Stimulated activated CD8-positive, alpha-beta memory T cell treated with anti-CD3 and anti-CD28 coated beads, Interleukin-15, amount 100 ng/mL, for 1 hour (primary cell): Measurements from ENCODE around the gene ECEL1.

Source experiments
- DNase-seq: peaks from one replicate; pipeline ENCODE4 v3.0.0-alpha.2; 2020; ENCODE audit warnings: low read depth

The ECEL1 gene

GRCh38 chr2:232497348-232497747 is 9.7 kb upstream of the ECEL1 start:
- no peak for DNase-seq

GRCh38 chr2:232496501-232497270 is 9.1 kb upstream of the ECEL1 start:
- DNase-seq: no peak

- DNase-seq: no peak
These were observed 7.7 kb upstream of the ECEL1 start for GRCh38 chr2:232495292-232495691.

- no peak for DNase-seq
These were observed 6.9 kb upstream of the ECEL1 start for GRCh38 chr2:232494542-232494941.

- no peak for DNase-seq
These were observed 6.3 kb upstream of the ECEL1 start for GRCh38 chr2:232493701-232494474.

- no peak for DNase-seq
These were observed 5.5 kb upstream of the ECEL1 start for GRCh38 chr2:232492963-232493700.

- DNase-seq: no peak
These were observed 4.7 kb upstream of the ECEL1 start for GRCh38 chr2:232492236-232492848.

- DNase-seq: no peak
These were observed 3.6 kb upstream of the ECEL1 start for GRCh38 chr2:232491139-232491780.

- no peak for DNase-seq
These were observed 2.8 kb upstream of the ECEL1 start for GRCh38 chr2:232490221-232491138.

GRCh38 chr2:232489516-232490220 is 2.0 kb upstream of the ECEL1 start:
- no peak for DNase-seq

GRCh38 chr2:232488721-232489300 is 1.2 kb upstream of the ECEL1 start:
- DNase-seq: no peak

- no peak for DNase-seq
These were observed 570 bp upstream of the ECEL1 start for GRCh38 chr2:232488097-232488711.

- no peak for DNase-seq
These were observed 863 bp downstream of the ECEL1 start for GRCh38 chr2:232486558-232487384.

GRCh38 chr2:232485757-232486557 is 1.7 kb downstream of the ECEL1 start:
- no peak for DNase-seq

GRCh38 chr2:232485348-232485756 is 2.3 kb downstream of the ECEL1 start:
- DNase-seq: no peak

- no peak for DNase-seq
These were observed 2.8 kb downstream of the ECEL1 start for GRCh38 chr2:232484628-232485347.
